Liver (tissue), 9 donors: ENCODE data around the gene FPR1. TPM values are rescaled to one million over a fixed set of nuclear protein-coding genes. Genes with fewer than 3 reads are reported as not detected.

Source experiments
- DNase-seq: peaks from one replicate; pipeline ENCODE4 v3.0.0-alpha.2; 2017; ENCODE audit warnings: low spot score
- H3K27ac ChIP-seq, 2 donors: one replicate each; pipeline ENCODE4 v1.7.0; 2013; ENCODE audit warnings: inconsistent platforms in 2 of 2, low read length in 2 of 2, control low read depth in 1 of 2, low read depth in 1 of 2, mild to moderate bottlenecking in 1 of 2
- H3K27me3 ChIP-seq, 4 donors: one replicate each; pipeline versions ENCODE4 v1.6.1 to v1.7.0; 2013; ENCODE audit warnings: low read length in 3 of 4, inconsistent platforms in 1 of 4, mild to moderate bottlenecking in 1 of 4, moderate library complexity in 1 of 4; ENCODE audit not compliant: control insufficient read depth in 4 of 4, insufficient read depth in 4 of 4
- H3K36me3 ChIP-seq, 4 donors: one replicate each; pipeline versions ENCODE4 v1.6.1 to v1.7.0; 2013; ENCODE audit warnings: low read length in 3 of 4, mild to moderate bottlenecking in 3 of 4, low read depth in 1 of 4, moderate library complexity in 1 of 4; ENCODE audit not compliant: control insufficient read depth in 4 of 4, insufficient read depth in 3 of 4
- H3K4me1 ChIP-seq, 4 donors: one replicate each; pipeline versions ENCODE4 v1.6.1 to v1.7.0; 2013; ENCODE audit warnings: low read length in 3 of 4, mild to moderate bottlenecking in 3 of 4, moderate library complexity in 1 of 4; ENCODE audit not compliant: control insufficient read depth in 4 of 4, insufficient read depth in 4 of 4
- H3K4me3 ChIP-seq, 3 donors: one replicate each; pipeline versions ENCODE4 v1.6.1 to v1.7.0; 2013; ENCODE audit warnings: low read length in 3 of 3, control low read depth in 1 of 3, low read depth in 1 of 3, mild to moderate bottlenecking in 1 of 3
- H3K9ac ChIP-seq, 2 donors: one replicate each; pipeline ENCODE4 v1.7.0; 2013; ENCODE audit warnings: low read length in 2 of 2, mild to moderate bottlenecking in 2 of 2, moderate library complexity in 2 of 2, control low read depth in 1 of 2, low read depth in 1 of 2
- H3K9me3 ChIP-seq, 4 donors: one replicate each; pipeline versions ENCODE4 v1.6.1 to v1.7.0; 2013; ENCODE audit warnings: low read length in 3 of 4; ENCODE audit not compliant: control insufficient read depth in 4 of 4
- ATF3 ChIP-seq: IDR thresholded peaks from 2 replicates; pipeline ENCODE4 v1.6.1; 2016; ENCODE audit warnings: antibody characterized with exemption
- CTCF ChIP-seq: fragments of 150-350 bp; IDR thresholded peaks from 2 replicates; pipeline ENCODE4 v1.5.1; 2017; ENCODE audit warnings: improper control_type of control experiment, low read depth, low read length; ENCODE audit not compliant: missing input control
- EGR1 ChIP-seq, 2 donors: IDR thresholded peaks; 2 replicates each; pipeline ENCODE4 v1.6.1; 2016 to 2018; ENCODE audit warnings: antibody characterized with exemption in 2 of 2, low read depth in 2 of 2
- FOXA1 ChIP-seq: IDR thresholded peaks from 2 replicates; pipeline ENCODE4 v1.6.1; 2016; ENCODE audit warnings: antibody characterized with exemption
- FOXA2 ChIP-seq: IDR thresholded peaks from 2 replicates; pipeline ENCODE4 v1.6.1; 2016; ENCODE audit warnings: antibody characterized with exemption
- GABPA ChIP-seq, 2 donors: IDR thresholded peaks in 1 of 2; conservative IDR thresholded peaks in 1 of 2; 2 replicates each; pipeline ENCODE4 v1.6.1; 2016; ENCODE audit warnings: antibody characterized with exemption in 2 of 2, mild to moderate bottlenecking in 1 of 2, moderate library complexity in 1 of 2
- HNF4A ChIP-seq, 2 donors: conservative IDR thresholded peaks; 2 replicates each; pipeline ENCODE4 v1.6.1; 2016; ENCODE audit warnings: antibody characterized with exemption in 2 of 2, mild to moderate bottlenecking in 2 of 2
- HNF4G ChIP-seq: IDR thresholded peaks from 2 replicates; pipeline ENCODE4 v1.6.1; 2016; ENCODE audit warnings: antibody characterized with exemption
- JUND ChIP-seq, 2 donors: IDR thresholded peaks; 2 replicates each; pipeline ENCODE4 v1.6.1; 2016; ENCODE audit warnings: antibody characterized with exemption in 2 of 2
- MAX ChIP-seq: IDR thresholded peaks from 2 replicates; pipeline ENCODE4 v1.6.1; 2016; ENCODE audit warnings: antibody characterized with exemption
- NR2F2 ChIP-seq: IDR thresholded peaks from 2 replicates; pipeline ENCODE4 v1.6.1; 2016; ENCODE audit warnings: antibody characterized with exemption
- RAD21 ChIP-seq, 2 donors: IDR thresholded peaks; 2 replicates each; pipeline ENCODE4 v1.6.1; 2016; ENCODE audit warnings: antibody characterized with exemption in 2 of 2, mild to moderate bottlenecking in 2 of 2
- RXRA ChIP-seq, 2 donors: IDR thresholded peaks; 2 replicates each; pipeline ENCODE4 v1.6.1; 2017 to 2018; ENCODE audit warnings: antibody characterized with exemption in 2 of 2, mild to moderate bottlenecking in 1 of 2
- SP1 ChIP-seq: IDR thresholded peaks from 2 replicates; pipeline ENCODE4 v1.6.1; 2018; ENCODE audit warnings: antibody characterized with exemption, mild to moderate bottlenecking
- TAF1 ChIP-seq: conservative IDR thresholded peaks from 2 replicates; pipeline ENCODE4 v1.6.1; 2016; ENCODE audit warnings: antibody characterized with exemption, mild to moderate bottlenecking
- YY1 ChIP-seq: IDR thresholded peaks from 2 replicates; pipeline ENCODE4 v1.6.1; 2016; ENCODE audit warnings: antibody characterized with exemption, mild to moderate bottlenecking
- WGBS: extraction: QIAGEN DNeasy Blood & Tissue Kit; methylation state at CpG from one replicate; pipeline ENCODE4 v1.1.7; 2013; 5-methylcytosine and 5-hydroxymethylcytosine counted together
- polyA plus RNA-seq, 2 donors: library from polyadenylated mRNA; stranded (reverse) in 1 of 2; unstranded in 1 of 2; fragments of 200-250 nt in 1 of 2; fragments of >200 nt in 1 of 2; fragmentation: Nextera tagmentation in 1 of 2; extraction: Ambion mirVana in 1 of 2; gene quantifications; one replicate each; pipeline versions ENCODE4 v1.2.1 to v1.2.3, GENCODE V29; 2013 to 2015
- total RNA-seq, 2 donors: library from RNA; depleted of rRNA; stranded (reverse); fragments of >200 nt; gene quantifications; one replicate each; pipeline ENCODE4 v1.2.3, GENCODE V29; 2014
- TF ChIP-seq, protein P1 (sequence below): IDR thresholded peaks from 2 replicates; pipeline ENCODE4 v1.6.1; 2016; ENCODE audit warnings: antibody characterized with exemption
- TF ChIP-seq, protein P2 (sequence below): IDR thresholded peaks from 2 replicates; pipeline ENCODE4 v1.6.1; 2016; ENCODE audit warnings: antibody characterized with exemption, mild to moderate bottlenecking
- donor health status: healthy.
- donor health status: healthy.
- donor health status: healthy.
- donor health status: healthy.
- donor health status: healthy.

Gene FPR1
- total and polyA plus RNA-seq, 4 donors: 2.7 to 17.0 (median 8.1) TPM

DNA sequence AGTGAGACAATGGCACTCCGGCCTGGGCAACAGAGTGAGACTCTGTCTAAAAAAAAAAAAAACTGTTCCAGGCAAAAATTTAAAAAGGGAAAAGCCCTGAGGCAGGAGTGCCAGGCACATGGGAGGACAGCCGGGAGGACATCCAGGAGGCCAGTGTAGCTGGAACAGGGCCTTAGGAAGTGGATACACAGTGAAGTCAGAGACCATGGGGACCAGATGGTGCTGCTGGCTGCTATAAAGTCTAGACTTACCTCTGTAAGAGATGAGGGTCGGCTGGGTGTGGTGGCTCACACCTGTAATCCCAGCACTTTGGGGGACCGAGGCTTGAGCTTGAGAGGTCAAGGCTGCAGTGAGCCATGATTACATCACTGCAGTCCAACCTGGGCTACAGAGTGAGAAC, 42.9 kb downstream of the FPR1 start:
- TF ChIP-seq, protein P1, sequence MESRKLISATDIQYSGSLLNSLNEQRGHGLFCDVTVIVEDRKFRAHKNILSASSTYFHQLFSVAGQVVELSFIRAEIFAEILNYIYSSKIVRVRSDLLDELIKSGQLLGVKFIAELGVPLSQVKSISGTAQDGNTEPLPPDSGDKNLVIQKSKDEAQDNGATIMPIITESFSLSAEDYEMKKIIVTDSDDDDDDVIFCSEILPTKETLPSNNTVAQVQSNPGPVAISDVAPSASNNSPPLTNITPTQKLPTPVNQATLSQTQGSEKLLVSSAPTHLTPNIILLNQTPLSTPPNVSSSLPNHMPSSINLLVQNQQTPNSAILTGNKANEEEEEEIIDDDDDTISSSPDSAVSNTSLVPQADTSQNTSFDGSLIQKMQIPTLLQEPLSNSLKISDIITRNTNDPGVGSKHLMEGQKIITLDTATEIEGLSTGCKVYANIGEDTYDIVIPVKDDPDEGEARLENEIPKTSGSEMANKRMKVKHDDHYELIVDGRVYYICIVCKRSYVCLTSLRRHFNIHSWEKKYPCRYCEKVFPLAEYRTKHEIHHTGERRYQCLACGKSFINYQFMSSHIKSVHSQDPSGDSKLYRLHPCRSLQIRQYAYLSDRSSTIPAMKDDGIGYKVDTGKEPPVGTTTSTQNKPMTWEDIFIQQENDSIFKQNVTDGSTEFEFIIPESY: no peak
- TF ChIP-seq GABPA (IDR thresholded peaks at IDR 0.05 in 1 of 2, conservative IDR thresholded peaks at IDR 0.05 in 1 of 2): no peak
- no peak for TF ChIP-seq FOXA1
- no peak for TF ChIP-seq EGR1 (IDR thresholded peaks at IDR 0.05; ENCODE audit: low read depth in 2 of 2)
- no peak for TF ChIP-seq SP1
- no peak for TF ChIP-seq FOXA2
- TF ChIP-seq HNF4A (conservative IDR thresholded peaks at IDR 0.05): no peak
- TF ChIP-seq TAF1: no peak
- TF ChIP-seq CTCF: no peak
- Histone ChIP-seq H3K4me3 (no peak overlapping the region), H3K9me3 (no peaks in the 10 kb centered on the region), H3K27me3 (no peaks in the 10 kb centered on the region), H3K36me3 (no peaks in the 10 kb centered on the region), H3K27ac (no peak overlapping the region), H3K4me1 (peaks cover 0 to 3% (median 0%) of the 10 kb centered on the region in 4 donors), H3K9ac (no peak overlapping the region)
- WGBS: 78% methylated on average over 4 of the region's 4 CpGs
- DNase-seq: no peak

DNA sequence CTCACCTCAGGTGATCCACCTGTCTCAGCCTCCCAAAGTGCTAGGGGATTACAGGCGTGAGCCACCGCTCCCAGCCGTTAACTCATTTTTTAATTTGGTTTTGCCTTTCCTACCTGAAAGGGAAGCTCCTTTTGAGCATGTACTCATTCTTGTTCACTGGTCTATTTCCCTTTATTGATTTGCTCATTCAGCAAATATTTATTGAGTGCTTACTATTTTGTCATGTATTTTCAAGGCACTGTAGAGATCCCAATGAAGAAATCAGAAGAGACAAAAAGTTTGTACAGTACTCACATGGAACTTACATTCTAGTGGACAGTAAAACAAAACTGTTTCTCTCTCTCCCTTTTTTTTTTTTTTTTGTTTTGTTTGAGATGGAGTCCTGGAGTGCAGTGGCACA, 44.8 kb downstream of the FPR1 start:
- Histone ChIP-seq H3K36me3 (no peaks in the 10 kb centered on the region), H3K27ac (no peak overlapping the region), H3K9ac (no peak overlapping the region), H3K4me3 (no peak overlapping the region), H3K4me1 (peaks cover 0 to 4% (median 2%) of the 10 kb centered on the region in 4 donors), H3K9me3 (no peaks in the 10 kb centered on the region), H3K27me3 (no peaks in the 10 kb centered on the region)
- TF ChIP-seq NR2F2 (no peak), ATF3 (no peak), TAF1 (no peak), HNF4A (conservative IDR thresholded peaks at IDR 0.05) (no peak), GABPA (IDR thresholded peaks at IDR 0.05 in 1 of 2, conservative IDR thresholded peaks at IDR 0.05 in 1 of 2) (no peak), FOXA1 (no peak), HNF4G (no peak), RAD21 (IDR thresholded peaks at IDR 0.05) (no peak), FOXA2 (no peak), YY1 (no peak), EGR1 (IDR thresholded peaks at IDR 0.05; ENCODE audit: low read depth in 2 of 2) (no peak), RXRA (IDR thresholded peaks at IDR 0.05) (no peak), MAX (no peak), SP1 (no peak), JUND (IDR thresholded peaks at IDR 0.05) (no peak), CTCF (no peak)
- TF ChIP-seq, protein P2, sequence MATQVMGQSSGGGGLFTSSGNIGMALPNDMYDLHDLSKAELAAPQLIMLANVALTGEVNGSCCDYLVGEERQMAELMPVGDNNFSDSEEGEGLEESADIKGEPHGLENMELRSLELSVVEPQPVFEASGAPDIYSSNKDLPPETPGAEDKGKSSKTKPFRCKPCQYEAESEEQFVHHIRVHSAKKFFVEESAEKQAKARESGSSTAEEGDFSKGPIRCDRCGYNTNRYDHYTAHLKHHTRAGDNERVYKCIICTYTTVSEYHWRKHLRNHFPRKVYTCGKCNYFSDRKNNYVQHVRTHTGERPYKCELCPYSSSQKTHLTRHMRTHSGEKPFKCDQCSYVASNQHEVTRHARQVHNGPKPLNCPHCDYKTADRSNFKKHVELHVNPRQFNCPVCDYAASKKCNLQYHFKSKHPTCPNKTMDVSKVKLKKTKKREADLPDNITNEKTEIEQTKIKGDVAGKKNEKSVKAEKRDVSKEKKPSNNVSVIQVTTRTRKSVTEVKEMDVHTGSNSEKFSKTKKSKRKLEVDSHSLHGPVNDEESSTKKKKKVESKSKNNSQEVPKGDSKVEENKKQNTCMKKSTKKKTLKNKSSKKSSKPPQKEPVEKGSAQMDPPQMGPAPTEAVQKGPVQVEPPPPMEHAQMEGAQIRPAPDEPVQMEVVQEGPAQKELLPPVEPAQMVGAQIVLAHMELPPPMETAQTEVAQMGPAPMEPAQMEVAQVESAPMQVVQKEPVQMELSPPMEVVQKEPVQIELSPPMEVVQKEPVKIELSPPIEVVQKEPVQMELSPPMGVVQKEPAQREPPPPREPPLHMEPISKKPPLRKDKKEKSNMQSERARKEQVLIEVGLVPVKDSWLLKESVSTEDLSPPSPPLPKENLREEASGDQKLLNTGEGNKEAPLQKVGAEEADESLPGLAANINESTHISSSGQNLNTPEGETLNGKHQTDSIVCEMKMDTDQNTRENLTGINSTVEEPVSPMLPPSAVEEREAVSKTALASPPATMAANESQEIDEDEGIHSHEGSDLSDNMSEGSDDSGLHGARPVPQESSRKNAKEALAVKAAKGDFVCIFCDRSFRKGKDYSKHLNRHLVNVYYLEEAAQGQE: no peak
- TF ChIP-seq, protein P1: no peak
- DNase-seq: no peak
- WGBS: 96% methylated on average over 3 of the region's 3 CpGs
